ENCODE data around the gene FCER1G. TPM values are rescaled to one million over a fixed set of nuclear protein-coding genes. Genes with fewer than 3 reads are reported as not detected.
A peak's percentile ranks its signal among the peaks of the same experiment; 100 is the strongest.

The FCER1G gene
- total and polyA plus RNA-seq, 9 of the 15 experiments (the other 6 are each of a cell fraction or from before 2014, with no cell fraction given): 0.15 to 0.69 (median 0.31) TPM; not detected in 2

- peak; percentile 40 for FAIRE-seq
- Histone ChIP-seq H3K9me3 (replicated peaks; ENCODE audit: control insufficient read depth, insufficient read depth, low read depth, low read length) (no peaks in the 10 kb centered on the region), H3K9me1 (ENCODE audit: control insufficient read depth, insufficient read depth, low read length) (no peaks in the 10 kb centered on the region), H3K9ac (ENCODE audit: insufficient read depth in 1 of 2, low read depth in 2 of 2, low read length in 2 of 2) (peak within 1 kb of the TSS; percentile 83 to 85), H3K4me1 (replicated peaks in 1 of 2; ENCODE audit: control insufficient read depth in 2 of 2, insufficient read depth in 2 of 2, low read length in 2 of 2) (peaks cover 59 to 63% of the 10 kb centered on the region in 2 experiments), H4K20me1 (replicated peaks; ENCODE audit: control insufficient read depth, insufficient read depth, low read length) (no peaks in the 10 kb centered on the region), H3K79me2 (ENCODE audit: control insufficient read depth, insufficient read depth, low read length) (peaks cover 20% of the 10 kb centered on the region), H3K4me3 (no peak within 1 kb of the TSS), H3K27ac (ENCODE audit: extremely low read depth, low read depth, low read length) (peak within 1 kb of the TSS; percentile 99), H3K27me3 (ENCODE audit: control insufficient read depth in 2 of 2, insufficient read depth in 2 of 2, low read length in 2 of 2) (no peaks in the 10 kb centered on the region), H2AFZ (ENCODE audit: low read depth, low read length) (peak within 1 kb of the TSS; percentile 97), H3K4me2 (ENCODE audit: insufficient read depth, low read length) (peak within 1 kb of the TSS; percentile 97), H3K36me3 (ENCODE audit: control insufficient read depth, insufficient read depth, low read length) (peaks cover 8% of the 10 kb centered on the region; the same call in 2 of the 3 replicates)
- ChIA-PET CTCF (ENCODE audit: low intra/inter-chr PET ratio) (no interaction called here), POLR2A (interaction anchor here (0.8 to 1.2 kb wide), 4 partner anchors 13 to 190 kb away, joined by 3 to 5 read pairs (median 4); partner anchors contain the start of gene DEDD)
- WGBS (ENCODE audit: insufficient coverage, low coverage, missing lambda C conversion rate): 43% methylated on average over 9 of the region's 11 CpGs
- peak in 3 of 4 experiments; percentile 43 to 54 (median 45) for DNase-seq (ENCODE audit: extremely low read depth in 1 of 4, low spot score in 3 of 4)
- no peak; the same call in 2 of the 3 replicates for ATAC-seq
- intact Hi-C loops (cut with micrococcal nuclease) (no loop called here), in situ Hi-C loops (cut with MboI) (no loop called here)
- BruUV-seq (replicated peaks): no TSS peak
- TF ChIP-seq NELFE (IDR thresholded peaks at IDR 0.05; ENCODE audit: insufficient read depth, insufficient read length) (no peak), ATF3 (IDR thresholded peaks at IDR 0.05) (peak; percentile 25; the same call in 1 of the 2 replicates), ATF3 (CRISPR knock-in tag; conservative IDR thresholded peaks at IDR 0.05) (no peak), ZNF395 (CRISPR knock-in tag; IDR thresholded peaks at IDR 0.05) (no peak), CBX5 (IDR thresholded peaks at IDR 0.05; ENCODE audit: borderline replicate concordance, low read depth) (no peak), EWSR1 (IDR thresholded peaks at IDR 0.05; ENCODE audit: borderline replicate concordance, low read depth, partially characterized antibody) (no peak), ZNF24 (IDR thresholded peaks at IDR 0.05) (no peak), FIP1L1 (IDR thresholded peaks at IDR 0.05; ENCODE audit: low read depth, low read length, poor library complexity, severe bottlenecking) (no peak), TEAD2 (tag; IDR thresholded peaks at IDR 0.05) (no peak), E2F5 (CRISPR knock-in tag; IDR thresholded peaks at IDR 0.05) (no peak), FOXJ2 (tag; IDR thresholded peaks at IDR 0.05) (no peak), PRPF4 (IDR thresholded peaks at IDR 0.05; ENCODE audit: insufficient read depth, low read depth, low read length, poor library complexity, severe bottlenecking) (no peak), SUPT5H (IDR thresholded peaks at IDR 0.05) (peak; percentile 56), ID3 (CRISPR knock-in tag; IDR thresholded peaks at IDR 0.05) (no peak), ID3 (tag; IDR thresholded peaks at IDR 0.05) (no peak), YY1 (IDR thresholded peaks at IDR 0.05; ENCODE audit: borderline replicate concordance in 1 of 3, control insufficient read depth in 1 of 3, extremely low read depth in 1 of 3, insufficient read depth in 3 of 3, insufficient read length in 1 of 3, insufficient replicate concordance in 2 of 3, low read depth in 1 of 3, low read length in 2 of 3) (peak in 1 of 3 experiments; percentile 0)
Observed at GRCh38 chr1:161198897-161199431, 16.1 kb upstream of the FCER1G start, which contains the start of gene ADAMTS4. ADAMTS4 (minus strand) TSS chr1:161199054; CDS start chr1:161198627, 427 bp downstream.
